Right atrium auricular region (tissue), 2 donors: ENCODE data around the gene PHF11. TPM values are rescaled to one million over a fixed set of nuclear protein-coding genes. Genes with fewer than 3 reads are reported as not detected.
"Not testable (repeated sequence)": the region's sequence is repeated elsewhere in the genome, so short reads cannot be mapped to it uniquely, and the experiment has no call there.

Source experiments
- DNase-seq: peaks from one replicate; pipeline ENCODE4 v3.0.0-alpha.2; 2019; ENCODE audit warnings: low spot score
- H3K27ac ChIP-seq, 2 donors: fragments of 200-600 bp; sonication (generic); 1 replicate in 1 of 2; 2 replicates in 1 of 2; pipeline ENCODE4 v1.5.1; 2016 to 2019
- H3K27me3 ChIP-seq, 2 donors: fragments of 200-600 bp; sonication (generic); one replicate each; pipeline versions ENCODE4 v1.5.1 to v1.6.0; 2017 to 2019
- H3K36me3 ChIP-seq: fragments of 200-600 bp; sonication (generic); one replicate; pipeline ENCODE4 v1.5.1; 2016
- H3K4me1 ChIP-seq, 2 donors: fragments of 200-600 bp; sonication (generic); one replicate each; pipeline versions ENCODE4 v1.5.1 to v1.6.0; 2017 to 2019
- H3K4me3 ChIP-seq, 2 donors: fragments of 200-600 bp; sonication (generic); 1 replicate in 1 of 2; 2 replicates in 1 of 2; pipeline ENCODE4 v1.5.1; 2017 to 2019; ENCODE audit warnings: mild to moderate bottlenecking in 1 of 2, moderate library complexity in 1 of 2
- H3K9me3 ChIP-seq, 2 donors: fragments of 200-600 bp; sonication (generic); one replicate each; pipeline ENCODE4 v1.5.1; 2019
- CTCF ChIP-seq, 2 donors: fragments of 200-600 bp; sonication (generic); IDR thresholded peaks; one replicate each; pipeline ENCODE4 v1.5.1; 2019; ENCODE audit warnings: antibody characterized with exemption in 2 of 2
- total RNA-seq, 2 donors: library from RNA; depleted of rRNA; stranded (reverse); fragments of >200 nt; gene quantifications; one replicate each; pipeline ENCODE4 v1.1.0, GENCODE V29; 2016

PHF11 gene
- total RNA-seq, 2 donors from 2014 or later: 14.8 to 22.3 TPM

DNA sequence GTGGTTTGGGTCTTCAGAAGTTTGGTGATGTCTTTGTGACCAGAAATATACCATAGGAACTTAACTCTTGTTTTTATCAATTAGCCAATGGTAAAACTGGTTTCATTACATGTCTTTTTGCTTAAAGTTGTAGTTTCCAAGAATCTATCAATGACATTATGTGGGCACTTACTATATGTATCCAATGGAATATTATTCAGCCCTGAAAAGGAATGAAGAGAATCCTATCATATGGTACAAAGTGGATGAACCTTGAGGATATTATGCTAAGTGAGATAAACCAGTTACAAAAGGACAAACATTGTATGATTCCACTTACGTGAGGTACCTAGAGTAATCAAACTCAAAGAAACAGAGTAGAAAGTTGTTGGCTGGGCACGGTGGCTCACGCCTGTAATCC, 63.3 kb downstream of the PHF11 start:
- no peaks in the 10 kb centered on the region for H3K27me3 ChIP-seq
- H3K36me3 ChIP-seq: peaks cover 22% of the 10 kb centered on the region
- no peak overlapping the region for H3K4me3 ChIP-seq
- DNase-seq: no peak
- TF ChIP-seq CTCF (IDR thresholded peaks at IDR 0.05): no peak
- H3K9me3 ChIP-seq: no peaks in the 10 kb centered on the region
- peaks cover 0 to 6% of the 10 kb centered on the region in 2 donors for H3K4me1 ChIP-seq
- H3K27ac ChIP-seq: no peak overlapping the region

- no peak for DNase-seq
- Histone ChIP-seq H3K27ac (peak overlapping the region; percentile 41 to 65), H3K4me1 (peaks cover 0 to 6% of the 10 kb centered on the region in 2 donors), H3K9me3 (no peaks in the 10 kb centered on the region), H3K4me3 (no peak overlapping the region), H3K27me3 (no peaks in the 10 kb centered on the region), H3K36me3 (peaks cover 14% of the 10 kb centered on the region)
- TF ChIP-seq CTCF (IDR thresholded peaks at IDR 0.05): peak in 1 of 2 donors; percentile 25
These were observed 64.7 kb downstream of the PHF11 start for GRCh38 chr13:49560270-49561061.

- Histone ChIP-seq H3K9me3 (no peaks in the 10 kb centered on the region), H3K4me3 (no peak overlapping the region), H3K27ac (peak overlapping the region; percentile 41 to 65), H3K36me3 (peaks cover 14% of the 10 kb centered on the region), H3K27me3 (no peaks in the 10 kb centered on the region), H3K4me1 (peaks cover 0 to 6% of the 10 kb centered on the region in 2 donors)
- no peak for DNase-seq
- no peak for TF ChIP-seq CTCF (IDR thresholded peaks at IDR 0.05)
These were observed 65.3 kb downstream of the PHF11 start for GRCh38 chr13:49561062-49561410.

DNA sequence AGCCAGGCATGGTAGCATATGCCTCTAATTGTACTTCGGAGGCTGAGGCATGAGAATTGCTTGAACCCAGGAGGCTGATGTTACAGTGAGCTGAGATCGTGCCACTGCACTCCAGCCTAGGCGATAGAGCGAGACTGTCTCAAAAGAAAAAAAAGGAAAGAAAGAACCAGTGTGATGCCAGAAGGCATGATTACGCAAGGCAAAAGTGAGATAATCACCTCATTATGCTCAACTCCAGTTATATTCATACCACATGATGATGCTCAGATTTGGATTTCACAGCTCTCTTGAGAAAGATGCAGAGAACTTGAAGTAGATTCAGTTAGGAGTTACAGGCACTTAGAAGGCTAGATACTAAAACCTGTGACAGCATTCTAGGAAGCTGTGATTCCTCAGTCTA, 67.8 kb downstream of the PHF11 start:
- Histone ChIP-seq H3K9me3 (no peaks in the 10 kb centered on the region), H3K4me3 (no peak overlapping the region), H3K27ac (no peak overlapping the region), H3K36me3 (peaks cover 14% of the 10 kb centered on the region), H3K27me3 (no peaks in the 10 kb centered on the region), H3K4me1 (peaks cover 0 to 6% of the 10 kb centered on the region in 2 donors)
- TF ChIP-seq CTCF (IDR thresholded peaks at IDR 0.05): no peak
- no peak for DNase-seq

DNA sequence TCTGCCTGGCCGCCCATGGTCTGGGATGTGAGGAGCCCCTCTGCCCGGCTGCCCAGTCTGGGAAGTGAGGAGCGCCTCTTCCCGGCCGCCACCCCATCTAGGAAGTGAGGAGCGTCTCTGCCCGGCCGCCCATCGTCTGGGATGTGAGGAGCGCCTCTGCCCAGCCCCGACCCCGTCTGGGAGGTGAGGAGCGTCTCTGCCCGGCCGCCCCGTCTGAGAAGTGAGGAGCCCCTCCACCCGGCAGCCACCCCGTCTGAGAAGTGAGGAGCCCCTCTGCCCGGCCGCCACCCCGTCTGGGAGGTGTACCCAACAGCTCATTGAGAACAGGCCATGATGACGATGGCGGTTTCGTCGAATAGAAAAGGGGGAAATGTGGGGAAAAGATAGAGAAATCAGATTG, 69.7 kb downstream of the PHF11 start:
- not testable (repeated sequence) for DNase-seq, H3K27ac ChIP-seq, H3K4me3 ChIP-seq, H3K36me3 ChIP-seq, H3K9me3 ChIP-seq, H3K27me3 ChIP-seq, H3K4me1 ChIP-seq

GRCh38 chr13:49566461-49566860, 70.7 kb downstream of the PHF11 start:
- H3K9me3 ChIP-seq: no peaks in the 10 kb centered on the region
- no peak overlapping the region for H3K4me3 ChIP-seq
- H3K36me3 ChIP-seq: peaks cover 6% of the 10 kb centered on the region
- H3K27ac ChIP-seq: no peak overlapping the region
- no peak for DNase-seq
- TF ChIP-seq CTCF (IDR thresholded peaks at IDR 0.05): no peak
- H3K4me1 ChIP-seq: peaks cover 0 to 4% of the 10 kb centered on the region in 2 donors
- H3K27me3 ChIP-seq: no peaks in the 10 kb centered on the region
